HCEC 1CT (cell line): ENCODE data around the gene RAB11A.
"Not testable (repeated sequence)": the region's sequence is repeated elsewhere in the genome, so short reads cannot be mapped to it uniquely, and the experiment has no call there.

Experiments
- DNase-seq: peaks from one replicate; pipeline ENCODE4 v3.0.0-alpha.2; 2017

The RAB11A gene

DNA sequence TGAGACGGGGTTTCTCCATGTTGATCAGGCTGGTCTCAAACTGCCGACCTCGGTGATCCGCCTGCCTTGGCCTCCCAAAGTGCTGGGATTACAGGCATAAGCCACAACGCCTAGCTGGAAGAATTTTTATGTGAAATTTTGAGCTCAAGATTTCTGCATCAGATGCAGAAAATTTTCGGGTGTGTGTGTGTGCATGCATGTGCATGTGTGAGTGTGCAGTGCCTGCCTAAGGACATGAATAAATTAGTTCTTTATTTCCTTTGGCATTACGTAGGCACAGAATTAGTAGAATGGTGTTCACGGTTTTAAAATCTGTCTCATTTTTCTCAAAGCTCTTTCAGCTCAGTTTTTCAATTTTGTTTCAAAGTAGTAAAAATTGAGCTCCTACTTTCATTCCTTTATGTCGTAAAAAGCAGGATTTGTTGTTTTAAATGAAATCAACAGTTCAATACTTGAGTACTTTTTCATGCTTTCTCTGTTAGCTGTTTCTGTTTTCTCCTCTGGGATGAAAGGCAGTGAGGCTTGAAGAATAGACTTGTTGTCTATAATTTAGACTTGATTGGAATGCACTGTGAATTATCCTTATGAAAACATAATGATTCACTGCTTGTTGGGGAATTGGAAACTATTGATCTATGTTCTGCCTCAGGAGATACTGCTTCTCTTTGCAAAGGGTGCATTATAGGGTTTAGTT, 23.3 kb upstream of the RAB11A start:
- no peak for DNase-seq

DNA sequence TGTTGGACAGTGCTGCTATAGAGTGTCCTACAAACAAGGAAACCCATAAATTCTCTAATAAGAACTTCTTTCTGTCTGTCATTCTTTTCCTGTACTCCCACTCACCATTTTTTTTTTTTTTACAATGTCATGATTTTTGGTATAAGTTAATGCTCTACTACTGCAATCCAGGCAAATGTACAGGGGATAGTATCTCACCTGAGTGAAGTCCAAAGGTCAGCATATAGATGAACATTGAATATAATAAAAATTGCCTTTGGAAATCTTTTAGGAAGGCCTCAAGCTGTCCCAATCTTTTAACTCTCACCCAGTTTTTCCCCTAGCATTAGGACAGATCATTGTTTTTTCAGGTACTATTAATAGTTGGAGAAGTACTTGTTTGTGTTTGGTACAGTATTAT, 21.3 kb upstream of the RAB11A start:
- DNase-seq: no peak

DNA sequence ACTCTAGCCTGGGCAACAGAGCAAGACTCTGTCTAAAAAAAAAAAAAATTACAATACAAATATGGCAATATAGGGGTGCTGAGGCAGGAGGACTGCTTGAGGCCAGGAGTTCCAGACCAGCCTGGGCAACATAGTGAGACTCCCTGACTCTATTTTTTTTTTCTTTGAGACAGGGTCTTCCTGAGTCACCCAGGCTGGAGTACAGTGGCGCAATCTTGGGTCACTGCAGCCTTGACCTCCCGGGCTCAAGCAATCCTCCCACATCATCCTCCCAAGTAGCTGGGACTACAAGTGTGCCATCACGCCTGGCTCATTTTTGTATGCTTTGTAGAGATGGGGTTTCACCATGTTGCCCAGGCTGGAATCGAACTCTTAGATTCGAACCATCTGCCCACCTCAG, 17.3 kb upstream of the RAB11A start:
- no peak for DNase-seq

DNA sequence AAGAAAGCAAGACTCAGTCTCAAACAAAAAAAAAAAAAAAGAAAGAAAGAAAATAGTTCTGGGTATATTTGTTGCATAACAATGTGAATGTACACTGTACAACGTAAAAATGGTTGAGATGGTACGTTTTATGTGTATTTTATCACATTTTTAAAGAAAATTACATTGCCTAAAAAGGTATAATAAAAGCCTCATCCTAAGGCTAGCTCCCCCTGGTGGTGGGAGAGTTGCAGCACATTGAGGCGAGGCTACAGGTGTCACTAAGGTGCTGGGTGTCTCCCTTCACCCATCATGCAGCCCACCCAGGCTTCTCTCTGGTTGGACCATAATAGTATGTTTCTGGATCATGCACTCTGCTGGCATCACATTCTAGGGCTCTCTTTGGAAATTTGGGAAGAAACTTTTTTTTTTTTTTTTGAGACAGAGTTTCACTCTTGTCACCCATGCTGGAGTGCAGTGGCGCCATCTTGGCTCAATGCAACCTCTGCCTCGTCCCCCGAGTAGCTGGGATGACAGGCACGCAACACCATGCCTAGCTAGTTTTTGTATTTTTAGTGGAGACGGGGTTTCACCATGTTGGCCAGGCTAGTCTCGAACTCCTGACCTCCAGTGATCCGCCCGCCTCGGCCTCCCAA, 12.4 kb upstream of the RAB11A start:
- DNase-seq: no peak

DNA sequence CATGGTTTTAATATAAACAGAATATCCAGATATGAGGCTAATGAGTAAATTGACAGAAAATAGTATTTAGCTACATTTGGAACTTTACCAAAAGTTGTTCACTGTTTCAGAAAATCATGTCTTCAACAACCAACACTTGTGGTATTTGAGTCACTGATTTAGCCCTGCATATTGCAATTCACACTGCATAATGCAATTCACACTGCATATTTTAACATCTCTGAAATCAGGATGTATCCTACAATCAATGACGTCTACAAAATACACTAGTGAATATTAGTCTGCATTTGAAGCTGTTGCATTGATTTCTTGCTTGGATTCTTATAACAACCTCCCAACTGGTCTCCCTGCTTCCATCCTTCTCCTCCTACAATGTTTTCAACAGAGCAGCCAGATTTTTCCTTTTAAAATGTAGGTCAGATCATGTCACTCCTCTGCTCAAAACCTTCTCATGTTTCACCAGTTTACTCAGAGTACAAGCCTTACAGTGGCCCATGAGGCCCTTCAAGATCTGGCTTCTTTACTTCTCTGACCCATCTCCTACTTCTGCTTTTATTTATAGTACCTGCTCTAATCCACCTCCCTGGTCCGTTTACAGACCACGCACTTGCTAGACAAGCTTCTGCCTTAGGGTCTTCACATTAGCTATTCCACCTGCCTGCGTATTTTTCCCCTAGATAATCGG, 11.4 kb upstream of the RAB11A start:
- no peak for DNase-seq

DNA sequence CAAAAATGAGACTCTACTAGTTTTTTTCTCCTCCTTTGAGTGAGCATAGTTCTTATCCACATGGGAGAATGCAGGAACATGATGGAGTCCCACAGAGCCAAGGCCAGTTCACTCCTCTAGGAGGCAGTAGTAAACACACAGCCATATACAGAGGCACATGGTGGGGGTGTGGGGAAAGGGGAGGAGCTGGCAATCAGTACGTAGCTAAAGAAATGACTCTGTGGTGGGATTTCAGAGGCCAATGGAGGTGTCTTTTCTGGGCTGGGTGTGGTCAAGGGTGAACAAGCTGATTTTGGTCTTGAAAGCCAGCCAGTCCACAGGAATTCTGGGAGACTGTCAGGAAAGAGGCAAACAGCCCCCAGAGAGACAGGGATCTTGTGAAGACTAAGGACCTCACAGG, 6.6 kb upstream of the RAB11A start:
- DNase-seq: peak; percentile 84

DNA sequence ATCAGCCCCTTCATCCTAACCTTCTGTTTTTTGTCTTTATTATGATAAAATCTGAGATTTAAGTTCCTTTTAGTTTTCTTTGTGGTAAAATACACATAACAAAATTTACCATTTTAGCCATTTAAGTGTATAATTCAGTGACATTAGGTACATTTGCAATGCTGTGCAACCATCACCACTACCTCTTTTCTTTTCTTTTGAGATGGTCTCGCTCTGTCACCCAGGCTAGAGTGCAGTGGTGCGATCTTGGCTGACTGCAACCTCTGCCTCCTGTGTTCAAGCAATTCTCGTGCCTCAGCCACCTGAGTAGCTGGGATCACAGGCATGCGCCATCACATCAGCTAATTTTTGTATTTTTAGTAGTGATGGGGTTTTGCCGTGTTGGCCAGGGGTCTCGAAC, 6.2 kb upstream of the RAB11A start:
- no peak for DNase-seq

DNA sequence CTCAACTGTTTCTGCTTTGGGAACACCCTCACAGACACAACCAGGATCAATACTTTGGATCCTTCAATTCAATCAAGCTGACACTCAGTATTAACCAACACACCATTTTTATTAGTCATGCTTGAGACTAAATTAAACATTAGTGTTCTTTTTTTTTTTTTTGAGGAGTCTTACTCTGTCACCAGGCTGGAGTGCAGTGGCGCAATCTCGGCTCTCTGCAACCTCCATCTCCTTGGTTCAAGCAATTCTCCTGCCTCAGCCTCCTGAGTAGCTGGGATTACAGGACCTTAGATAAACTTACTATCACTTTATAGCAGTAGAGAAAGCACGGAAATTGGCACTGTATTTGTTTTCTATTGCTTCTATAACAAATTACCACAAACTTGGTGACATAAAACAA, 2.0 kb upstream of the RAB11A start:
- DNase-seq: no peak

DNA sequence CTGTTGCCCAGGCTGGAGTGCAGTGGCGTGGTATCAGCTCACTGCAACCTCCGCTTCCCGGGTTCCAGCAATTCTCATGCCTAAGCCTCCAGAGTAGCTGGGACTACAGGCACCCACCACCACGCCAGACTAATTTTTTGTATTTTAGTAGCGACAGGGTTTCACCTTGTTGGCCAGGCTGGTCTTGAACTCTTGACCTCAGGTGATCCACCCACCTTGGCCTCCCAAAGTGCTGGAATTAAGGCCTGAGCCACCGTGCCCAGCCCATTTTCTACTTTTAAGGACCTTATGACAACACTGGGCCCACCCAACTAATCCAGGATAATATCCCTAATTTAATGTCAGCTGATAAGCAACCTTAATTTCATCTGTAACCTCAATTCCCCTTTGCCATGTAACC, 1.4 kb upstream of the RAB11A start:
- not testable (repeated sequence) for DNase-seq

DNA sequence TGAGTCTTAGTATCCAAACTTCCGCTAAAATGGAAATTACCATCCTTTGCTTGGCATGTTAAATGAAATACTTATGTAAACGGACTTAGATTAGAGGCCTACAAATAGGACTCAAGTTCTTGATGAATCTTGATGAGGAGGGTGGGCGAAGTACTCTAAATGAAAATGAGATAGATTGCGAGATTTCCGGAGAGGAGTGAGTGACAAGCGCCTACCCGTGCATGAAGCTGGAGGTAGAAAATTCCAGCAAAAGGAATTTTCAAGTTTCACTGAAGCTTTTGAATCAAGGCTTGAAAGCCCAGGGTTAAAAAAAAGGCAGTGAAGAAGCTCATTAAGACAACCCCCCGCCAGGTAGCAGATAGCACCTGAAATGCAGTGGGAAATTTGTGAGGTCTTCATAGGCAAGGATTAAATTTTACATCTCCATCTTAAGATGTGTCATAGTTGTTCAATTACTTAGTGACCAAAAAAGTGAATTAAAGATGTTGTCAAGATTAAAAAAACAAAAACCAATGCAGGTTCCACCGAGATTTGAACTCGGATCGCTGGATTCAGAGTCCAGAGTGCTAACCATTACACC, 655 bp upstream of the RAB11A start:
- DNase-seq: peak; percentile 61

DNA sequence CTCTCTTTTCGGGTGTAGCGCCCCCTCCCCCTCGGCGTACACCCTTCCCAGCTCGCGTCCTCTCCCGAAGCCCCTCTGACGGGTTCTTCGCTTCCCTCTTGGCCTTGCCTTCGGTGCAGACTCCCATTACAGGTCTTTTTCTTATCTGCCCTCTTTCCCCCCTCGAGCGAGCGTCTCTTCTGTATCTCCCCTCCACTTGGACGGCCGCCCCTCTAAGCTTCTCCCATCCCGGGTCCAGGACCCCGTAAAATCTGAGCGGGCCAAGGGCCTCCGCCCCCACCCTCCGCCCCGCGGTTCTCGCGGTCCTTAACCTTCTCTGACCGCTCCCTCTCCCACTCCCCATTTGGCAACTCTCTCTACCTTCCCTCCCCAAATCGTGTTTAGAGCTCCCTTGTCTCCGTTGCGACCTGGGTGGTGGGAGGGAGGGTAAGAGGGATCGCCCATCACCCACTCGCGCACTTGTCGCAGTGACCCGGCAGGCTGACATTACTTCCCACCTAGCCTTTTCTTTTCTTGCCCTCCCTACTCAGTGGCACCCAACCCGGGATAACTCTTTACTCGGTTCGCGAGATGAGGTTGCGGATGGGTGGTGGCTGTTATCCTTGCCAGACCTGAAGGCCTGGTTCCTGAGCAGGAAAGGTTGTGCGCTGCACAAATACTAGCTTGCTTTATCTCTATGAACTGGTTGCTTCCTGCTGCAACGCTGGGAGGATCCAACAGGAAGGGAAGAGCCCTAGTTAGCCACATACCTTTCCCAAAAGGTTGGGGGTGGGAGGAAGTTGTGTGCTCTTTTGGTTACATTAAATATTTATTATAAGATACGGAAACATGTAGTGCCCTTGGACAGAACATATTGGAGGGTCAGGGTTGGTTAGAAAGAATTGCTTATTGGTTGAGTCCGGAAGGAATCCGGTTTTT, 922 bp downstream of the RAB11A start:
- peak; percentile 35 for DNase-seq

DNA sequence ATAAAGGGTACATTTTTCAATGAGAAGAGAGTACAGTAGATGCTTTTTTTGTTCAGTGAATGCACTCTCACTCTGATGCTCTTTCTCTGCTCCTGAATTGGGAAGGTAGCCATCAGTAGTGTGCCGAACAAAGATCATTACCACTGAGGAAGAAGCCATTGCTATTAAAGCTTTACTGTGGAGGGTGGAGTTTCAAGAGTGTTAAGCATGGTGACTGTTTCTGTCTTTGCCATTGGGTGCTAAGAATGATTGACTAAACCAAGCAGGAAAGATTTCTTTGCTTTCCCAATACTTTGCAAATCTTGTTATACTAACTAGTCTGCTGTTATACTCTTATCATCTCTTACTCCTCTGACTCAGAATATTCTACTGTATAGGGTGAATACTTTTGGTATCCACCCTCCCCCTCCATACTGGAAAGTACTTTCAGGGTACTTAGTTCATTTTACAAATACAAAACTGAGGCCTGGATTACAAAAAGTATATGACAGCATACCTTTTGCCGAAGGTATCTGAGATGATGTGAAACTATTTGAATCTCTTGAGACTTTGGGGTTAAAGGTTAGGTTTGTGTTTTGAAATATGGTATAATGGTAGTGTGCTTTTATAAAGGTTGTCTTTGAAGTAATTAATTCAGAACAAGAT, 1.7 kb downstream of the RAB11A start:
- peak; percentile 68 for DNase-seq

DNA sequence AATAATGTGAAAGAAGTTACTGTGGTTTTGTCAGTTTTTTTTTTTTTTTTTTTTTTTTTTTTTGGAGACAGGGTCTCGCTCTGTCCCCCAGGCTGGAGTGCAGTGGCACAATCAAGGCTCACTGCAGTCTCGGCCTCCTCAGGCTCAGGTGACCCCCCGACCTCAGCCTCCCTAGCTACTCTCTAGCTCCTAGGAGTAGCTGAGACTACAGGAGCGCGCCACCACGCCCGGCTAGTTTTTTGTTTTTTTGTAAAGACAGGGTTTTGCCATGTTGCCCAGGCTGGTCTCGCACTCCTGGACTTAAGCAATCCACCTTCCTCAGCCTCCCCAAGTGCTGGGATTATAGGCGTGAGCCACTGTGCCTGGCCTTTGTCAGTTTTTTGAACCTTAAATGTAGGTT, 2.6 kb downstream of the RAB11A start:
- DNase-seq: not testable (repeated sequence)

DNA sequence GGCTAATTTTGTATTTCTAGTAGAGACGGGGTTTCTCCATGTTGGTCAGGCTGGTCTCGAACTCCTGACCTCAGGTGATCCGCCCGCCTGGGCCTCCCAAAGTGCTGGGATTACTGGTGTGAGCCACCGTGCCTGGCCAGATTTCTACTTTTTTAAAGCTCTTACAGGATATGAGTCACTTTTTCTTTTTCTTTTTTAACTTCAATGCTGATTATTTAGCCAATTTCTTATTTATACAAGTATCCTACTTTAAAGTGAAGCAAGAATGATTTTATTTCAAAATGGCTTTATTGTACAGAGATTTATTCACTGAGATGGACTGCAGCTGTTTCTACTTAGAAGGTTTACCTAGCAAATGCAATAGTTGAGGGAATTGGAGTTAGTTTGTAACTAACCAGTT, 3.3 kb downstream of the RAB11A start:
- peak; percentile 69 for DNase-seq

DNA sequence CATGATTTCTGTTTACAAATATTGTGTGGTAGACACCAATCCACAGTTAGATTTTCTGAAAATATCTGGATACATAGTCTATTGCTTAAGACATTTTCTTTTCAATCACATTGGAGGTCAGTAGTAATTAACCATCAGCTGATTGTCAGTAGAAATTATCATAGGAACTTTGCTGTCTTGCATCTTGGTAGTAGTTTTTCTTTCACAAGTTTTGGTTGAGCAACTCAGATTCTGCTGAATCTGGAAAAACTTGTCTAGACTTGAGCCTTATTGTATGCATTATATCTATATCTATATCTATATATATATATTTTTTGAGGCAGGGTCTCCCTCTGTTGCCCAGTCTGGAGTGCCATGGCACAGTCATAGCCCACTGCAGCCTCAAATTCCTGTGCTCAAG, 4.0 kb downstream of the RAB11A start:
- no peak for DNase-seq

DNA sequence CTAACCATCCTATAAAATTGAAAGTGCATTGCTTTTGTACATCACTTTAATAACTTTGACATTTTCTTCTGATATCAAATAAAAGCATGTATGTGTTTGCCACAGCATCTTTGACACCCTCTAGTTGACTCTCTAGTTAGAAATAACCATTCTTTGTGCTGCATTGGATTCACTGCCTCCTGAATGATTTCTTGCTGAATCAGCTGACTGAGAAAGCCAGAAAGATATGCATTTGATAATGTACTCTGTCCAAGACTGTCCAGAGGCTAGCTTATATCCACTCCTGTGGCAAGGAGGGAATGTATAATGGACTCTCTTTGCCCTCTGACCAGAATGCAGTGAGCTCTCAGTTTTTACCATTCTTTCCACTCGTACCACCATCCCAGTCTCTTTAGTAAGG, 6.2 kb downstream of the RAB11A start:
- DNase-seq: no peak

DNA sequence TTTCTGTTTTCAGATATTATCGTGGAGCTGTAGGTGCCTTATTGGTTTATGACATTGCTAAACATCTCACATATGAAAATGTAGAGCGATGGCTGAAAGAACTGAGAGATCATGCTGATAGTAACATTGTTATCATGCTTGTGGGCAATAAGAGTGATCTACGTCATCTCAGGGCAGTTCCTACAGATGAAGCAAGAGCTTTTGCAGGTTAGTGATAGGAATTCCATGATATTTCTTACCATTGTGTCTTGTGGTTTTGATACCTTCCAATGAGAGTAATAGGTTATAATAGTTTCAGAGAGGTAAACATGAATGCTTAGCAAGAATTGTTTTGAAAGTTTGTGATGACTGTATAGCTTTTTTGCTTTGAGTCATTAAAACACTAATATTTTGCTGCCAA, 8.5 kb downstream of the RAB11A start:
- no peak for DNase-seq

DNA sequence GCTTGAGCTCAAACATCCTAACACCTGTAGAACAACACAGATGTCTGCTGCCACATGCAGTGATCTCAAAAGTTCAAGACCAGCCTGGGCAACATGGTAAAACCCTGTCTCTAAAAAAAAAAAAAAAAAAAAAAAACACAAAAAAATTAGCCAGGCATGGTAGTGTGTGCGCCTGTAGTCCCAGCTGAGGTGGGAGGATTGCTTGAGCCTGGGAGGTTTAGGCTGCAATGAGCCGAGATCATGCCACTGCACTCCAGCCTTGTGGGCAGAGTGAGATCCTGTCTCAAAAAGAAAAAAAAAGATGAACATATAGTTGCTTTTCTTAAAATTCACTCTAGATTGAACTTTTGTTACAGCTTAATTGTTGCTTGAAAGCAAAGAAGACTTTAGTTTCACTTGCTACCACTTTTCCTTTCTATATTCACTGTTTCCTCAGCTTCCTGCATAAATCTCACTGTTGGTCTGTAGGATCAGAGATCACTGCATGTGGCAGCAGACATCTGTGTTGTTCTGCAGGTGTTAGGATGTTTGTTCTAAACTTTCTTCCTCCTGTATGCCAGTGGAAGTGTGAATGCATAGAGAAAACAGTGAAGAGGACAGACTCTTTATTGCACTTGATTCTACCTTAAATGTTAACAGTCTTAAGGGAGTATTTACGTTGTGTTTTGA, 12.6 kb downstream of the RAB11A start:
- no peak for DNase-seq

DNA sequence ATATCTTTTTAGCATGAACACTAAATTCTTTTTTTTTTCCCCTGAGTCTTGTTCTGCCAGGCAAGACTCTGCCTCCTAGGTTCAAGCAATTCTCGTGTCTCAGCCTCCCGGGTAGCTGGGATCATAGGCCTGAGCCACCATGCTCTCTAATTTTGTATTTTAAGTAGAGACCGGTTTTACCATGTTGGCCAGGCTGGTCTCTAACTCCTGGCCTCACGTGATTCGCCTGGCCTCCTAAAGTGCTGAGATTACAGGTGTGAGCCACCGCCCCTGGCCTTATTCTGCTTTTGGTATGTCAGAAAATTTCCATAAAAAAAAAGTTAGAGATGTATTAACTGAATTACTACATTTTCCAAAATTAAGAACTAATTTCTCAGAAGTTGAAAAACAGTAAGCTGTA, 14.3 kb downstream of the RAB11A start:
- DNase-seq: no peak

DNA sequence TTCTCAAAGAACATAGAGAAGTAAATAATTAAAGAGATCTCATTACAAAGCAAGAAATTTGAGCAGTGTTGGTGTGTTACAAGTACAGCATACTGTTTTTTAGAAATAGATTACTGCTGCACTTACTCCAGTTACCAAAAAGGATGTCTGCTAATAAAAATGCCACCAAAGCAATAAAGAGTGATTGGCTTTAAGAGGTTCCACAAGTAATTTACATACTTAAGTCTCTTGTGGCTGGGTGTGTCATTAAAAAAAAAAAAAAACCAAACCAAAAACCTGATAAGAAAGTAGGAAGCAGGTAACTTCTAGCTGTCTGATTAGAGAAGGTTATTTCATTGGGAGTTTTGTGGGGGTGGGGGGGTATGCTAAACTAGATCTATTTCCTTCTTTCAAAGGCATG, 15.2 kb downstream of the RAB11A start:
- no peak for DNase-seq

DNA sequence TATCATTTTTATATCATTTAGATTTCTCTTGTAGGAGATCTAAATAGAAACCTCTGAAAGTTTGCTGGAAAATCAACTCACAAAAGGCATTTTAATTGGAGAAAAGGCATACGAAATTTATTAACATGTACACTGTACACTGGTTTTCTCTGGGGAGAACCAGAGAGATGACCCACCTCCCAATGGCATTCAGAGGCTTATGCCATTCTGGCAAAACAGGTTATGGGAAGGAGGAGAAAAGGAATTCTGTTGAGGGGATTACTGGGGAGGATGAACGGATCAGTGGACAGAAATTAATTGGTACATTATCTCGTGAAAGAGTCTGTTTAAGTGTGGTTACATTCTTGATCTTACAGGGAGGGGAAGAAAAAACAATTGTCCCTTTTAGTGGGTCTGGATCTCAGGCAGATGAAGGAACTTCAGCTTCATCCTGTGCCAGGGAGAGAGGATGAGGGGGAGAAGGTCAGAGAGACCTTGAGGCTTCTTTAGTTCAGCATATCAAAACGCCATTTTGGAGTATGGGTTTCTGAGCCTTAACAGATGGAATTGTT, 16.5 kb downstream of the RAB11A start:
- no peak for DNase-seq

DNA sequence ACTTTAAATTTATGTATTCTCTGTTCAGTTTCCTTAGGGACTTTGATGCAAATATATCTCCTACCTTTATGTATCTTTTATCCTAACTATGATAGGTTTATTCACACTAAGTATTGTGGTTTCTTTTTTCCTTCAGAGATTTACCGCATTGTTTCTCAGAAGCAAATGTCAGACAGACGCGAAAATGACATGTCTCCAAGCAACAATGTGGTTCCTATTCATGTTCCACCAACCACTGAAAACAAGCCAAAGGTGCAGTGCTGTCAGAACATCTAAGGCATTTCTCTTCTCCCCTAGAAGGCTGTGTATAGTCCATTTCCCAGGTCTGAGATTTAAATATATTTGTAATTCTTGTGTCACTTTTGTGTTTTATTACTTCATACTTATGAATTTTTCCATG, 18.3 kb downstream of the RAB11A start:
- no peak for DNase-seq
